ENCODE measurements around the gene RESF1. TPM values are rescaled to one million over a fixed set of nuclear protein-coding genes. Genes with fewer than 3 reads are reported as not detected.

The RESF1 gene
- total and polyA plus RNA-seq, 2 donors (not counting 3 experiments of a cell fraction or from before 2014, with no cell fraction given), result 40.3 to 70.0 TPM

DNA sequence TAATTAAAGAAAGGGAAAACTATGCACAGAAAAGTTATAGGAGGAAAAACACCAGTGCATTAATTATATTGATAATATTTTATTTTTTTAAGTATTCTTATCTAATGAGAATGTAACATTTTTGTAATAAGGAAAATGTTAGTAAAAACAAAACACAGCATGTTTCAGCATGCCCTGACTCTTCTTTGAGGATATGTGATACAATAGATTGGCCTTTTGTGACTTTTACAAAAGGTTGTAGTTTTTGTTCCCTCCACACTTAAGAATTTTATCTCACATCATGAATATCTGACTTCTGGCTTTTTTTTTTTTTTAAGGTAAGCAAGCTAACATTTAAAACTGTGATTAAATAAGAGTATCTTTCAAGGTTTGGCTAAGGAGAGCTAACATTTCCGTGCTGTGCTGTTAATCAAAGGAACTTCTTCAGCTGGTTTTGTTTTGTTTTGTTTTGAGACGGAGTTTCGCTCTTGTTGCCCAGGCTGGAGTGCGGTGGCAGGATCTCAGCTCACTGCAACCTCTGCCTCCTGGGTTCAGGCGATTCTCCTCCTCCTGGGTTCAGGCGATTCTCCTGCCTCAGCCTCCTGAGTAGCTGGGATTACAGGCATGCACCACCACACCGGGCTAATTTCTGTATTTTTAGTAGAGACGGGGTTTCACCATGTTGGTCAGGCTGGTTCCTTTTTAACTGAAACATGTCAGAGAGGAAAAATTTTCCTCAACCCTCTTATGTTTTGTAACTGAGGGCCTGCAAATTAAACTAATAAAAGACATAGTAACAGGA, 30.8 kb upstream of the RESF1 start:
- TF ChIP-seq, protein P1, sequence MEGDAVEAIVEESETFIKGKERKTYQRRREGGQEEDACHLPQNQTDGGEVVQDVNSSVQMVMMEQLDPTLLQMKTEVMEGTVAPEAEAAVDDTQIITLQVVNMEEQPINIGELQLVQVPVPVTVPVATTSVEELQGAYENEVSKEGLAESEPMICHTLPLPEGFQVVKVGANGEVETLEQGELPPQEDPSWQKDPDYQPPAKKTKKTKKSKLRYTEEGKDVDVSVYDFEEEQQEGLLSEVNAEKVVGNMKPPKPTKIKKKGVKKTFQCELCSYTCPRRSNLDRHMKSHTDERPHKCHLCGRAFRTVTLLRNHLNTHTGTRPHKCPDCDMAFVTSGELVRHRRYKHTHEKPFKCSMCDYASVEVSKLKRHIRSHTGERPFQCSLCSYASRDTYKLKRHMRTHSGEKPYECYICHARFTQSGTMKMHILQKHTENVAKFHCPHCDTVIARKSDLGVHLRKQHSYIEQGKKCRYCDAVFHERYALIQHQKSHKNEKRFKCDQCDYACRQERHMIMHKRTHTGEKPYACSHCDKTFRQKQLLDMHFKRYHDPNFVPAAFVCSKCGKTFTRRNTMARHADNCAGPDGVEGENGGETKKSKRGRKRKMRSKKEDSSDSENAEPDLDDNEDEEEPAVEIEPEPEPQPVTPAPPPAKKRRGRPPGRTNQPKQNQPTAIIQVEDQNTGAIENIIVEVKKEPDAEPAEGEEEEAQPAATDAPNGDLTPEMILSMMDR (IDR thresholded peaks at IDR 0.05; ENCODE audit: extremely low read depth in 1 of 2, insufficient read depth in 1 of 2, low read depth in 1 of 2, low read length in 2 of 2), result no peak
- no peak for TF ChIP-seq MYC (IDR thresholded peaks at IDR 0.05; ENCODE audit: low read depth, low read length)
- TF ChIP-seq FOS (IDR thresholded peaks at IDR 0.05; ENCODE audit: borderline replicate concordance, insufficient read depth, low read length), result no peak
- no peak for TF ChIP-seq JUN (IDR thresholded peaks at IDR 0.05; ENCODE audit: borderline replicate concordance, insufficient read depth, insufficient read length, low read depth)
- no peak for TF ChIP-seq GATA2 (IDR thresholded peaks at IDR 0.05; ENCODE audit: insufficient read depth, insufficient read length, low read depth, low read length)
- TF ChIP-seq, protein P2, sequence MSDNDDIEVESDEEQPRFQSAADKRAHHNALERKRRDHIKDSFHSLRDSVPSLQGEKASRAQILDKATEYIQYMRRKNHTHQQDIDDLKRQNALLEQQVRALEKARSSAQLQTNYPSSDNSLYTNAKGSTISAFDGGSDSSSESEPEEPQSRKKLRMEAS (IDR thresholded peaks at IDR 0.05; ENCODE audit: insufficient read depth, insufficient read length), result no peak
- TF ChIP-seq POLR2A (IDR thresholded peaks at IDR 0.05; ENCODE audit: low read depth, low read length), result no peak
- no peak for TF ChIP-seq EZH2 (IDR thresholded peaks at IDR 0.05; ENCODE audit: borderline replicate concordance, low read depth, low read length, severe bottlenecking)
- TF ChIP-seq POLR2AphosphoS5 (IDR thresholded peaks at IDR 0.05; ENCODE audit: insufficient read depth, low read depth, low read length), result no peak
- Histone ChIP-seq H3K27me3 (ENCODE audit: control insufficient read depth in 2 of 2, insufficient read depth in 2 of 2, low read length in 2 of 2) (no peaks in the 10 kb centered on the region), H4K20me1 (replicated peaks; ENCODE audit: control insufficient read depth, extremely low read depth, insufficient read depth, low read length) (no peaks in the 10 kb centered on the region), H2AFZ (ENCODE audit: low read depth, low read length) (no peak overlapping the region), H3K4me1 (ENCODE audit: control insufficient read depth, extremely low read depth, insufficient read depth, low read length) (no peaks in the 10 kb centered on the region), H3K4me2 (ENCODE audit: insufficient read depth, low read length) (no peak overlapping the region), H3K9me3 (replicated peaks; ENCODE audit: control insufficient read depth, insufficient read depth, low read length) (no peaks in the 10 kb centered on the region), H3K79me2 (ENCODE audit: control insufficient read depth, insufficient read depth, low read length) (no peaks in the 10 kb centered on the region), H3K27ac (ENCODE audit: insufficient read depth, low read depth, low read length) (no peak overlapping the region), H3K4me3 (replicated peaks in 1 of 3; ENCODE audit: insufficient read depth in 1 of 3, low read depth in 1 of 3, low read length in 3 of 3) (no peak overlapping the region), H3K9me1 (replicated peaks; ENCODE audit: control insufficient read depth, extremely low read depth, insufficient read depth, low read length) (no peaks in the 10 kb centered on the region), H3K9ac (replicated peaks; ENCODE audit: extremely low read depth, insufficient read depth, low read length) (no peak overlapping the region), H3K36me3 (ENCODE audit: control insufficient read depth in 2 of 2, extremely low read depth in 1 of 2, insufficient read depth in 2 of 2, low read length in 2 of 2) (no peaks in the 10 kb centered on the region)
- ChIA-PET CTCF (interaction anchor here (0.6 kb wide), 1 partner anchor 314 kb away, joined by 3 read pairs; no protein-coding TSS in a partner anchor), POLR2A (no interaction called here)
- FAIRE-seq, result no peak
- BruUV-seq (replicated peaks), result no TSS peak
- dilution Hi-C loops (cut with MboI; ENCODE audit: extremely low pct_ligation_motif_present, low sequenced_read_pairs) (no loop called here), intact Hi-C loops (cut with micrococcal nuclease) (no loop called here)
- DNase-seq (ENCODE audit: low read depth, low spot score), result peak; percentile 11
